T-cell (primary cell): ENCODE results near the gene ATP7B. TPM values are rescaled to one million over a fixed set of nuclear protein-coding genes. Genes with fewer than 3 reads are reported as not detected.

ENCODE experiments used
- ATAC-seq, 4 experiments: fragments of 200-7000 bp in 3 of 4; fragments of 150-1000 bp in 1 of 4; cut with Tn5 transposase; replicated peaks in 1 of 4; 1 replicate in 3 of 4; 2 replicates in 1 of 4; pipeline ENCODE4 v1.10.0; 2021; ENCODE audit warnings: moderate library complexity in 3 of 4, mild to moderate bottlenecking in 2 of 4, moderate number of reproducible peaks in 1 of 4
- CTCF ChIA-PET, 2 donors: fragments of 300-600 bp; sonication (Branson Sonifier 250); formaldehyde crosslinking; loops; one replicate each; lab custom pipeline; 2022; ENCODE audit warnings: antibody characterized with exemption in 2 of 2; lab: Charles Lee
- POLR2A ChIA-PET, 2 donors: fragments of 300-600 bp; sonication (Branson Sonifier 250); formaldehyde crosslinking; loops; one replicate each; lab custom pipeline; 2022; ENCODE audit warnings: antibody characterized with exemption in 2 of 2; lab: Charles Lee
- DNase-seq, 35 experiments: peaks; one replicate each; pipeline versions ENCODE4 v3.0.0 to v3.0.0-alpha.2; 2013 to 2023
- H3K27ac ChIP-seq: one replicate; pipeline ENCODE4 v1.5.1; 2013; ENCODE audit warnings: low read length
- H3K27me3 ChIP-seq, 2 experiments: replicated peaks in 1 of 2; 1 replicate in 1 of 2; 2 replicates in 1 of 2; pipeline versions ENCODE4 v1.6.1 to v1.7.0; 2013; ENCODE audit warnings: low read length in 1 of 2, mixed read lengths in 1 of 2; ENCODE audit not compliant: control insufficient read depth in 2 of 2, insufficient read depth in 2 of 2; ENCODE audit errors: extremely low read depth in 1 of 2
- H3K36me3 ChIP-seq, 2 donors: 1 replicate in 1 of 2; 2 replicates in 1 of 2; pipeline versions ENCODE4 v1.6.1 to v1.7.0; 2013; ENCODE audit warnings: low read length in 1 of 2; ENCODE audit not compliant: control insufficient read depth in 2 of 2, insufficient read depth in 1 of 2; ENCODE audit errors: extremely low read depth in 1 of 2
- H3K4me1 ChIP-seq, 2 experiments: 1 replicate in 1 of 2; 2 replicates in 1 of 2; pipeline versions ENCODE4 v1.6.1 to v1.7.0; 2013; ENCODE audit warnings: low read length in 2 of 2, mixed read lengths in 1 of 2; ENCODE audit not compliant: insufficient read depth in 2 of 2, control insufficient read depth in 1 of 2; ENCODE audit errors: extremely low read depth in 1 of 2
- H3K4me3 ChIP-seq, 2 donors: 1 replicate in 1 of 2; 2 replicates in 1 of 2; pipeline versions ENCODE4 v1.5.1 to v1.7.0; 2013; ENCODE audit warnings: mild to moderate bottlenecking in 2 of 2, low read length in 1 of 2, moderate library complexity in 1 of 2; ENCODE audit not compliant: control insufficient read depth in 1 of 2; ENCODE audit errors: extremely low read depth in 1 of 2
- H3K9me3 ChIP-seq: 2 replicates; pipeline ENCODE4 v1.7.0; 2013
- H3K27ac Mint-ChIP-seq, 2 donors: one replicate each; pipeline ENCODE4 v1.8.0; 2020 to 2021; ENCODE audit warnings: mild to moderate bottlenecking in 2 of 2, mixed read lengths in 2 of 2
- H3K27me3 Mint-ChIP-seq, 2 donors: one replicate each; pipeline ENCODE4 v1.8.0; 2021 to 2022; ENCODE audit warnings: mixed read lengths in 2 of 2
- H3K36me3 Mint-ChIP-seq: one replicate; pipeline ENCODE4 v1.8.0; 2021; ENCODE audit warnings: mixed read lengths
- H3K4me1 Mint-ChIP-seq, 3 donors: one replicate each; pipeline ENCODE4 v1.8.0; 2020 to 2022; ENCODE audit warnings: mixed read lengths in 3 of 3, mild to moderate bottlenecking in 1 of 3
- H3K4me3 Mint-ChIP-seq, 3 donors: one replicate each; pipeline ENCODE4 v1.8.0; 2020 to 2022; ENCODE audit warnings: mild to moderate bottlenecking in 3 of 3, mixed read lengths in 3 of 3, moderate library complexity in 3 of 3
- H3K9me3 Mint-ChIP-seq, 3 donors: one replicate each; pipeline ENCODE4 v1.8.0; 2020 to 2022; ENCODE audit warnings: mixed read lengths in 3 of 3
- WGBS: methylation state at CpG from one replicate; pipeline ENCODE4 v1.1.5; 2013; ENCODE audit warnings: missing lambda C conversion rate; ENCODE audit not compliant: insufficient coverage; 5-methylcytosine and 5-hydroxymethylcytosine counted together
- total RNA-seq, 35 experiments: library from RNA in 6 of 35; stranded (reverse) in 6 of 35; fragments of 120-200 nt in 1 of 35; gene quantifications; one replicate each; pipeline versions ENCODE4 v1.2.1 to v1.2.4 and lab custom pipeline; 2013 to 2026

Gene ATP7B
- total RNA-seq, 5 donors from 2014 or later (not counting 1 experiment from before 2014, with no cell fraction given): 0.99 to 2.6 (median 1.3) TPM

- POLR2A ChIA-PET: no interaction called here
- Mint-ChIP-seq H3K4me1 (peaks cover 42 to 55% (median 50%) of the 10 kb centered on the region in 3 donors), H3K27ac (peak overlapping the region; percentile 83 to 87), H3K9me3 (peaks cover 7 to 22% (median 11%) of the 10 kb centered on the region in 3 donors), H3K4me3 (peak overlapping the region; percentile 1 to 51 (median 25)), H3K27me3 (peaks cover 0 to 6% of the 10 kb centered on the region in 2 donors), H3K36me3 (peaks cover 18% of the 10 kb centered on the region)
- 7% methylated on average over 5 of the region's 5 CpGs for WGBS
- ATAC-seq: peak; percentile 71 to 96 (median 80)
- H3K27me3 ChIP-seq: peaks cover 0 to 11% of the 10 kb centered on the region in 2 experiments
- no peak overlapping the region for H3K4me3 ChIP-seq
- peaks cover 3% of the 10 kb centered on the region for H3K9me3 ChIP-seq
- peaks cover 2 to 29% of the 10 kb centered on the region in 2 experiments for H3K4me1 ChIP-seq
- CTCF ChIA-PET: no interaction called here
- peak in 23 of 35 experiments; percentile 1 to 46 (median 21) for DNase-seq
- peak overlapping the region; percentile 48 for H3K27ac ChIP-seq
- no peaks in the 10 kb centered on the region for H3K36me3 ChIP-seq
Observed at GRCh38 chr13:51950722-51951121, 60.5 kb downstream of the ATP7B start.

DNA sequence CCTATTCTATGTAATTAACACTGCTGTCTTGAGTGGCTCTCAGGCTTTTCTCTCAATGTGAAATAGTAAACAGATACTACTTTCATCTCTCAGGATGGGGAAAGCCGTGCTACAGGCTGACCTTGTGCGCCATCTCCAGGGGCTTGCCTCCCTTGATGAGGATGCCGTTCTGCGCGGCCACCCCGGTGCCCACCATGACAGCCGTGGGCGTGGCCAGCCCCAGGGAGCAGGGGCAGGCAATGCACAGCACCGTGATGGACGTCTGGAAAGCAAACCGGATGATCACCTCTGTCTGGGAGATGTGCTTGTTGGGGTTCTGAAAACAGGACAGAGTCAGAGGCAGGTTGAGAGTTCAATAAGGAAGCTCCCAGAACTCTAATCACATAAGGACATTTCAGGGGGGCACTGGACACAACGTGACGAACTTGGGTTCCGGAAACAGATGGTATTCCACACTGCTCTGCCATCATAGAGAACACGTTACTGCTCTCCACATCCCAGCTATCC is 65.0 kb downstream of the ATP7B start:
- peaks cover 55 to 60% (median 55%) of the 10 kb centered on the region in 3 donors for H3K4me1 Mint-ChIP-seq
- peaks cover 19 to 46% of the 10 kb centered on the region in 2 experiments for H3K4me1 ChIP-seq
- no peak overlapping the region for H3K4me3 ChIP-seq
- no peak overlapping the region for H3K27ac ChIP-seq
- peaks cover 0 to 6% of the 10 kb centered on the region in 2 donors for H3K27me3 Mint-ChIP-seq
- H3K36me3 Mint-ChIP-seq: peaks cover 18% of the 10 kb centered on the region
- DNase-seq (no peak), ATAC-seq (no peak)
- H3K27ac Mint-ChIP-seq: no peak overlapping the region
- peaks cover 3% of the 10 kb centered on the region for H3K9me3 ChIP-seq
- H3K27me3 ChIP-seq: peaks cover 0 to 3% of the 10 kb centered on the region in 2 experiments
- 91% methylated on average over 8 of the region's 15 CpGs for WGBS
- no peak overlapping the region for H3K4me3 Mint-ChIP-seq
- ChIA-PET CTCF (no interaction called here), POLR2A (no interaction called here)
- H3K9me3 Mint-ChIP-seq: peaks cover 7 to 16% (median 10%) of the 10 kb centered on the region in 3 donors
- H3K36me3 ChIP-seq: no peaks in the 10 kb centered on the region

DNA sequence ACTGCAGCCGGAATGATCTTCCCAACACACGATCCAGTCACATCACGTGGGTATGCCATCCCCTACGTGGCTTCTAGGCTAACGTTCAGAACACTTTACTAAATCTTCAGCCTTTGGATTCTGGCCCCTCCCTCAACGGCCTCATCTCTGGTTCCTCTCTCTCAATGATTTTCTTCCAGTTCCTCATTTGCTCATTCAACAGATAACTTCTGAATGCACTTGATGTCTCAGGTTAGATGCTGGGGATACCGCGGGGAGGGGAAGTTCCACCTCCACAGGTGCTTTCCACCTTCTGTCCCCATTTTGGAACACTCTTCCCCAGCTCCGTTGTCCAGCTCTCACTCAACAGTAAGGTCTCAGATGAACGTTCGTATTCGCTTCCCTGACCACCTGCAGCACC is 66.1 kb downstream of the ATP7B start:
- Histone ChIP-seq H3K4me3 (no peak overlapping the region), H3K27ac (no peak overlapping the region), H3K36me3 (no peaks in the 10 kb centered on the region), H3K27me3 (peaks cover 0 to 3% of the 10 kb centered on the region in 2 experiments), H3K9me3 (peaks cover 3% of the 10 kb centered on the region), H3K4me1 (peaks cover 20 to 37% of the 10 kb centered on the region in 2 experiments)
- peak overlapping the region in 1 of 2 donors; percentile 30 for H3K27ac Mint-ChIP-seq
- 82% methylated on average over 11 of the region's 12 CpGs for WGBS
- peaks cover 8% of the 10 kb centered on the region for H3K36me3 Mint-ChIP-seq
- peaks cover 0 to 6% of the 10 kb centered on the region in 2 donors for H3K27me3 Mint-ChIP-seq
- H3K4me1 Mint-ChIP-seq: peaks cover 51 to 57% (median 53%) of the 10 kb centered on the region in 3 donors
- CTCF ChIA-PET: no interaction called here
- peak overlapping the region in 1 of 3 donors; percentile 46 for H3K4me3 Mint-ChIP-seq
- no peak for ATAC-seq
- POLR2A ChIA-PET: no interaction called here
- DNase-seq: no peak
- peaks cover 0 to 5% (median under 1%) of the 10 kb centered on the region in 3 donors for H3K9me3 Mint-ChIP-seq

GRCh38 chr13:51944428-51944827 is 66.8 kb downstream of the ATP7B start:
- Histone ChIP-seq H3K27ac (no peak overlapping the region), H3K9me3 (peaks cover 3% of the 10 kb centered on the region), H3K27me3 (peaks cover 0 to 3% of the 10 kb centered on the region in 2 experiments), H3K4me3 (no peak overlapping the region), H3K36me3 (no peaks in the 10 kb centered on the region), H3K4me1 (peaks cover 20 to 35% of the 10 kb centered on the region in 2 experiments)
- 60% methylated on average over 4 of the region's 4 CpGs for WGBS
- H3K27ac Mint-ChIP-seq: peak overlapping the region in 1 of 2 donors; percentile 31
- peaks cover 49 to 54% (median 53%) of the 10 kb centered on the region in 3 donors for H3K4me1 Mint-ChIP-seq
- no peak for ATAC-seq
- peaks cover 0 to 3% (median 0%) of the 10 kb centered on the region in 3 donors for H3K9me3 Mint-ChIP-seq
- peak overlapping the region in 1 of 3 donors; percentile 82 for H3K4me3 Mint-ChIP-seq
- DNase-seq: no peak
- peaks cover 3% of the 10 kb centered on the region for H3K36me3 Mint-ChIP-seq
- ChIA-PET CTCF (no interaction called here), POLR2A (no interaction called here)
- H3K27me3 Mint-ChIP-seq: peaks cover 0 to 6% of the 10 kb centered on the region in 2 donors

DNA sequence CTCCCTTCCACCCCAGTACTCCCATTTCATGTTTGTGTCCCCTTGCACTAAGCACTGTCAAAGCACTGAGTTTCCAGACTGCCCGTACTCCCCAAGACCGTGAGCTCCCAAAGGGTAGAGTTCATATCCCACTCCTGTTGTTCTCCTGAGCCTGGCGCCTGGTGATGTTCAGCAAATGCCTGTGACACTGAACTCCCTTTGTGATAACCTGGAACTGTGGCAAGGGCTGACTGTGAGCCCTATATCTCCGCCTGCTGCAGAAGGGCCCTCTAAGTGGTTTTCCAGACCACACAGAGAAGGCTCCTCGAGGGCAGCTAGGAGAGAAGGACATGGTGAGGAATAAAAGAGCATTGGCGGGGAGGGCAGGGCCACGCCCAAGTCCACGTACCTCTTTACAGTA is 67.5 kb downstream of the ATP7B start:
- Mint-ChIP-seq H3K4me1 (peaks cover 49 to 61% (median 55%) of the 10 kb centered on the region in 3 donors), H3K4me3 (peak overlapping the region in 1 of 3 donors; percentile 82), H3K27me3 (peaks cover 0 to 6% of the 10 kb centered on the region in 2 donors), H3K9me3 (no peaks in the 10 kb centered on the region), H3K36me3 (no peaks in the 10 kb centered on the region), H3K27ac (peak overlapping the region; percentile 2 to 47)
- H3K9me3 ChIP-seq: no peaks in the 10 kb centered on the region
- ChIA-PET CTCF (no interaction called here), POLR2A (no interaction called here)
- ATAC-seq: no peak
- peaks cover 0 to 3% of the 10 kb centered on the region in 2 experiments for H3K27me3 ChIP-seq
- no peak overlapping the region for H3K27ac ChIP-seq
- H3K36me3 ChIP-seq: no peaks in the 10 kb centered on the region
- DNase-seq: no peak
- H3K4me3 ChIP-seq: no peak overlapping the region
- H3K4me1 ChIP-seq: peaks cover 20 to 35% of the 10 kb centered on the region in 2 experiments
- 72% methylated on average over 5 of the region's 8 CpGs for WGBS

GRCh38 chr13:51942189-51942588 is 69.1 kb downstream of the ATP7B start:
- Histone ChIP-seq H3K27ac (peak overlapping the region; percentile 30), H3K9me3 (no peaks in the 10 kb centered on the region), H3K27me3 (peaks cover 0 to 10% of the 10 kb centered on the region in 2 experiments), H3K36me3 (no peaks in the 10 kb centered on the region), H3K4me3 (peak overlapping the region; percentile 34 to 67), H3K4me1 (peaks cover 20 to 38% of the 10 kb centered on the region in 2 experiments)
- ATAC-seq (peak; percentile 83 to 98 (median 95)), DNase-seq (peak in 29 of 35 experiments; percentile 6 to 54 (median 25))
- WGBS: 7% methylated on average over 6 of the region's 9 CpGs
- Mint-ChIP-seq H3K27ac (peak overlapping the region; percentile 83 to 95), H3K27me3 (peaks cover 0 to 6% of the 10 kb centered on the region in 2 donors), H3K36me3 (no peaks in the 10 kb centered on the region), H3K9me3 (no peaks in the 10 kb centered on the region), H3K4me3 (peak overlapping the region; percentile 50 to 82 (median 80)), H3K4me1 (peaks cover 49 to 68% (median 59%) of the 10 kb centered on the region in 3 donors)
- ChIA-PET CTCF (no interaction called here), POLR2A (no interaction called here)
